MG63 (cell line): Measurements from ENCODE around the gene TTC7B. TPM values are rescaled to one million over a fixed set of nuclear protein-coding genes. Genes with fewer than 3 reads are reported as not detected.
A peak's percentile ranks its signal among the peaks of the same experiment; 100 is the strongest.

Experiments
- DNase-seq: peaks from one replicate; pipeline ENCODE4 v3.0.0-alpha.2; 2020
- H3K27me3 ChIP-seq: fragments of 250-450 bp; sonication (Bioruptor Pico); 2 replicates; pipeline ENCODE4 v1.5.1; 2020; ENCODE audit warnings: mild to moderate bottlenecking, moderate library complexity
- H3K36me3 ChIP-seq: fragments of 250-450 bp; sonication (Bioruptor Pico); 2 replicates; pipeline ENCODE4 v1.5.1; 2020; ENCODE audit warnings: mild to moderate bottlenecking, moderate library complexity
- H3K4me3 ChIP-seq: fragments of 250-450 bp; sonication (Bioruptor Pico); 2 replicates; pipeline ENCODE4 v1.5.1; 2020; ENCODE audit warnings: mild to moderate bottlenecking, moderate library complexity
- H3K9me3 ChIP-seq: fragments of 250-450 bp; sonication (Bioruptor Pico); 2 replicates; pipeline ENCODE4 v1.5.1; 2020; ENCODE audit warnings: mild to moderate bottlenecking, moderate library complexity
- total RNA-seq: library from RNA; depleted of rRNA; stranded (reverse); fragments of >200 nt; shearing (Covaris generic); gene quantifications from 2 replicates; pipeline ENCODE4 v1.2.3, GENCODE V29; 2014; ENCODE audit warnings: low replicate concordance

The TTC7B gene
- total RNA-seq, 1 experiment from 2014 or later = 30.0 TPM

GRCh38 chr14:90760591-90761316, 55.5 kb downstream of the TTC7B start:
- H3K36me3 ChIP-seq = no peaks in the 10 kb centered on the region
- H3K27me3 ChIP-seq = no peaks in the 10 kb centered on the region
- no peak for DNase-seq
- no peak overlapping the region for H3K4me3 ChIP-seq
- 0 out of 2 replicates have a peak, but pooled peaks cover 3% of the 10 kb centered on the region for H3K9me3 ChIP-seq

DNA sequence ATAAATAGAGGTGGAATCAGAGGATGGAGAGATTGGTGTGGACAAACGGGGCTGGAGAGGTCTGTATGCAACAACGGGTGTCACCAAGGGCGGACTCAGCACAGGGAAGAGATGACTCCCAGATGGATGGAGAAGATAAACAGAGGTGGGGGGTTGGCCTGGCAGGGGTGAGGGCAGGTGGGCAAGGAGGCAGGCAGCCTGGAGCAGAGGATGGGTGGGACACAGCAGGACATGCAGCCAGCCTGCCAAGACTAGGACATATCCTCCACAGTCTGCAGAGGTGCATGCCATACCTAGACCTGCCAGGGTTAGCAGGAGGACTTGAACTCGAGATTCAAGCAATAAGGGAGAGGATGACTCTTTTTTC, 56.2 kb downstream of the TTC7B start:
- no peak for DNase-seq
- no peaks in the 10 kb centered on the region for H3K36me3 ChIP-seq
- H3K27me3 ChIP-seq = no peaks in the 10 kb centered on the region
- 0 out of 2 replicates have a peak, but pooled peaks cover 3% of the 10 kb centered on the region for H3K9me3 ChIP-seq
- no peak overlapping the region for H3K4me3 ChIP-seq

- 0 out of 2 replicates have a peak, but pooled peaks cover 3% of the 10 kb centered on the region for H3K9me3 ChIP-seq
- no peaks in the 10 kb centered on the region for H3K27me3 ChIP-seq
- DNase-seq = no peak
- H3K36me3 ChIP-seq = no peaks in the 10 kb centered on the region
- no peak overlapping the region for H3K4me3 ChIP-seq
Measured at GRCh38 chr14:90759370-90760077, 56.7 kb downstream of the TTC7B start.

DNA sequence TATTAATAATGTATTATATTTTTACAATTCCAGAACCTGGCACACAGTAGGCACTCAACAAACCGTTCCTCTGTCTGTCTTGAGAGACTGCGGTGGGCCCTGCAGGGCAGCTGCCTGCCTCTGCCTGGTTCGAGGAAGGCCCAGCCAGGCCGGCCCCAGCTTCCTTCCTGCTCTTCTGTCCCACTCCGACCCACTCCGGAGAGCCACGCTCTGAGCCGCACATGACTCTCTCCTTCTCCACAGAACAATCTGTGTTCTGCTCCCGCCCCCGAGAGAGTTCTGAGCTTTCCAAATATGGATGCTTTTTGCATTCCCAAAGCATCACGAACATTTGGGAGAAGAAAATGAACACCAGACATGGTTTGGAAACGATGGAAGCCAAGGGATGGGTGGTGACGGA, 57.3 kb downstream of the TTC7B start:
- peak overlapping the region; percentile 41 for H3K4me3 ChIP-seq
- no peak for DNase-seq
- H3K9me3 ChIP-seq = 0 out of 2 replicates have a peak, but pooled peaks cover 3% of the 10 kb centered on the region
- H3K27me3 ChIP-seq = no peaks in the 10 kb centered on the region
- H3K36me3 ChIP-seq = no peaks in the 10 kb centered on the region

- Histone ChIP-seq H3K9me3 (no peaks in the 10 kb centered on the region), H3K36me3 (no peaks in the 10 kb centered on the region), H3K27me3 (no peaks in the 10 kb centered on the region), H3K4me3 (peak overlapping the region; percentile 41)
- peak; percentile 79 for DNase-seq
Measured at GRCh38 chr14:90758028-90758889, 58.0 kb downstream of the TTC7B start.

- Histone ChIP-seq H3K4me3 (no peak overlapping the region), H3K9me3 (no peaks in the 10 kb centered on the region), H3K27me3 (no peaks in the 10 kb centered on the region), H3K36me3 (no peaks in the 10 kb centered on the region)
- DNase-seq = no peak
Measured at GRCh38 chr14:90757452-90757851, 58.8 kb downstream of the TTC7B start.

DNA sequence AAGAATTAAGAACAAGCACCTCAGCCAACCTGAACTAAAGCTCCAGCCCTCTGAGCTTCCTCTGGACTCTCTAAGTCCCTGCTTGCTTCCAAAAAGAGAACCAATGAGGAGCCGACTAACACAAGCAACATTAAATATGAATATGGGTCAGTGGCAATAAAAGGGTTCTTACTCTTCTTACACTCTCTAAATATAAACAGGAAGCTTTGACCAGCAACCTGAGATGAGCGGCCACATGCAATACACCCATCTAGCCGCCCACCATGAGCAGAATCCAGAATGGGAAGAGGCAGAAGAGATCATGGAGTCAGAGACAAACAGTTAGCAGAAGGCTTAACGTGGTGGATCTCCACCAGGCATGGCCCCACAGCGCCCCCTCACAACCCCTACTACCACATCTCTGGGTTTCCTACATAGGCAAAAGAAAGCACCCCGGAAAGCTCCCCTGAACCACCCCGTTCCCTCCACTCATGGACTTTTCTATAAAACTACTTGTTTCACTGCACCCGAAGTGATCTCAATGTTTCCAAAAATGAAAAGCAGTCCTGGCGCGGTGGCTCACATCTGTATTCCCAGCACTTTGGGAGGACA, 59.4 kb downstream of the TTC7B start:
- no peak for DNase-seq
- no peak overlapping the region for H3K4me3 ChIP-seq
- H3K9me3 ChIP-seq = no peaks in the 10 kb centered on the region
- no peaks in the 10 kb centered on the region for H3K36me3 ChIP-seq
- no peaks in the 10 kb centered on the region for H3K27me3 ChIP-seq

- Histone ChIP-seq H3K27me3 (no peaks in the 10 kb centered on the region), H3K36me3 (no peaks in the 10 kb centered on the region), H3K9me3 (no peaks in the 10 kb centered on the region), H3K4me3 (no peak overlapping the region)
- DNase-seq = no peak
Measured at GRCh38 chr14:90755661-90756304, 60.4 kb downstream of the TTC7B start.

GRCh38 chr14:90753456-90754005, 62.7 kb downstream of the TTC7B start:
- H3K27me3 ChIP-seq = no peaks in the 10 kb centered on the region
- no peak for DNase-seq
- H3K4me3 ChIP-seq = no peak overlapping the region
- no peaks in the 10 kb centered on the region for H3K36me3 ChIP-seq
- peaks cover 3% of the 10 kb centered on the region; the same call in 1 of the 2 replicates for H3K9me3 ChIP-seq

DNA sequence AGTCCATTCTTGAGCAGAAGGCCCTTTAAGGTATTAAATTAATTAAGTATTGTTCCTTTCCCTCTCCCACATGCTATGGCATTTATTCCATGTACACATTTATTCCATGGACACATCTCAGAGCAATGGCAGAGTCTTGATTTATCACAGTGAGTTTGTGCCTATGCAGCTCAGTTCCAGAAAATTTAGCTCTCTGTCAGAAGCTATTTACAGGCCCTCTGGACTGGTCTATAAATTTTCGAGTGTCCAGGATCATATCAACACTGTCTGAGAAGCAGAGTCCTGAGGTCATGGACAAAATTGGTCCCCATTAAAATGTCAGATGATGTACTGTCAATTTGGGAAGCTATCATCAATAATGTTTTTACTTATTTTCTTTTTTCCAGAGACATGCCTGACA, 65.5 kb downstream of the TTC7B start:
- H3K36me3 ChIP-seq = no peaks in the 10 kb centered on the region
- H3K27me3 ChIP-seq = no peaks in the 10 kb centered on the region
- no peak for DNase-seq
- H3K4me3 ChIP-seq = no peak overlapping the region
- peaks cover 5% of the 10 kb centered on the region; the same call in 1 of the 2 replicates for H3K9me3 ChIP-seq

DNA sequence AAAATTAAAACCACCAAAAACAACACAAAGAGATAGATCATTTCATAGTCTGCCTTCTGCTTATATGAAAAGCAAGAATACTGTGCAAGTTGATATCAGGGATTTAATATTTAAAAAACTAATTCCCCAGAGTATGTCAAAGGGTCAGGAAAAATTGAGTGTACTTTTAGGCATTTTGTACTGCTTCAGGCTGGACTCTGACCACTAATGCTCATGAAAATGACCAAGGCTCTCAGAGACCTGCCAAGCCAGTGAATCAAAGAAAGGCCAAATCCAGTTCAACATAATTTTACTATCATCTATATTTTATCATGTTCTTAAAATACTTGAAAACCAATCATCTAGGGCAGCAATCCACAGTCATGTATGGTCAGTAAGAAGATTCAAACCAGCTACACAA, 66.0 kb downstream of the TTC7B start:
- Histone ChIP-seq H3K36me3 (no peaks in the 10 kb centered on the region), H3K4me3 (no peak overlapping the region), H3K9me3 (peaks cover 5% of the 10 kb centered on the region; the same call in 1 of the 2 replicates), H3K27me3 (no peaks in the 10 kb centered on the region)
- DNase-seq = no peak

DNA sequence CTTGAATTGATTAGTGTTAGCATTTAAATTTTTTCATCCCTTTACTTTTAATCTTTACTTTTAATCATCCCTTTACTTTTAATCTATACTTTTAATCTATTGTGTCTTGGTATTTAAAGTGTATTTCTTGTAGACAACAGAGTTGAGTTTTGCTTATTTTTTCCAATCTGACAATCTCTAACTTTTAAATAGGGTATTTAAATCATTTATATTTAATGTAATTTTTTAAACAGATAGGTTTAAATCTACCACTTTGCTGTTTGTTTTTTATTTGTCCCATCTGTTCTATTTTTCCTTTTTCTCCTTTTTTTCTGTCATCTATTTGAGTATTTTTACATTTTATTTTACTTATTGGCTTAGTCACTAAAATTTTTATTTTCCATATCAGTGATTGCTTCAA, 68.3 kb downstream of the TTC7B start:
- Histone ChIP-seq H3K27me3 (no peaks in the 10 kb centered on the region), H3K4me3 (no peak overlapping the region), H3K9me3 (peaks cover 5% of the 10 kb centered on the region; the same call in 1 of the 2 replicates), H3K36me3 (no peaks in the 10 kb centered on the region)
- DNase-seq = no peak

- Histone ChIP-seq H3K9me3 (0 out of 2 replicates have a peak, but pooled peaks cover 3% of the 10 kb centered on the region), H3K36me3 (no peaks in the 10 kb centered on the region), H3K4me3 (no peak overlapping the region), H3K27me3 (no peaks in the 10 kb centered on the region)
- DNase-seq = no peak
Measured at GRCh38 chr14:90743826-90744225, 72.4 kb downstream of the TTC7B start.

DNA sequence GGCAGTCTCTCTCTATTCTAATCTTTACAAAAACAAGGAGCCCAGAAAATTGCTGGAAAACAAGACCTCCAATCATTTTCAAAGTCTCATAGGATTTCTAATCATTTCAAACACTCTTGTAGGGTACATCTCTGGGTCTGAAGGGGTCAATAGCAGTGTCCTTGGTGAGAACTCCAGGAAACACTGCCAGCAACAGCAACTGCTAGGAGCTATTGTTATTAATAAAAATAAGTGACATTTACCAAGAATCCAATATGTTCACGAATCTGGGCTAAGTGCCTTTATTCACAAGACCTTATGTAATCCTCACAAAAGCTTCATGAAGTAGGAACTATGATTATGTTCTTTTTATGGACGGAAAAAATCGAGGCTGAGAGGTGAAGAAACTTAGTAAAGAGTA, 72.8 kb downstream of the TTC7B start:
- H3K9me3 ChIP-seq = 0 out of 2 replicates have a peak, but pooled peaks cover 2% of the 10 kb centered on the region
- no peak for DNase-seq

GRCh38 chr14:90742729-90743128, 73.5 kb downstream of the TTC7B start:
- Histone ChIP-seq H3K4me3 (no peak overlapping the region), H3K36me3 (no peaks in the 10 kb centered on the region), H3K9me3 (no peaks in the 10 kb centered on the region), H3K27me3 (no peaks in the 10 kb centered on the region)
- no peak for DNase-seq

More for the DNA sequence above, 72.8 kb downstream of the TTC7B start:
- H3K27me3 ChIP-seq = no peaks in the 10 kb centered on the region
- no peaks in the 10 kb centered on the region for H3K36me3 ChIP-seq
- no peak overlapping the region for H3K4me3 ChIP-seq

- no peaks in the 10 kb centered on the region for H3K9me3 ChIP-seq
Measured at GRCh38 chr14:90742252-90742651, 74.0 kb downstream of the TTC7B start.

More at GRCh38 chr14:90742252-90742651, 74.0 kb downstream of the TTC7B start:
- DNase-seq = no peak
- Histone ChIP-seq H3K4me3 (no peak overlapping the region), H3K27me3 (no peaks in the 10 kb centered on the region), H3K36me3 (no peaks in the 10 kb centered on the region)
